Left colon (tissue), 2 donors: ENCODE data around the gene CUL9. TPM values are rescaled to one million over a fixed set of nuclear protein-coding genes. Genes with fewer than 3 reads are reported as not detected.

Experiments
- ATAC-seq: fragments of 200-7000 bp; cut with Tn5 transposase; one replicate; pipeline ENCODE4 v1.9.1; 2020; ENCODE audit warnings: mild to moderate bottlenecking, moderate library complexity
- DNase-seq, 2 donors: peaks; one replicate each; pipeline ENCODE4 v3.0.0-alpha.2; 2020
- intact Hi-C, 2 donors: fragments of 100-400 bp; cut with DNase I in 1 of 2; cut with micrococcal nuclease in 1 of 2; formaldehyde crosslinking; loops; one replicate each; pipeline versions ENCODE4 v1.11.2 to v1.14.0; 2022; cut with DNase I, micrococcal nuclease
- total RNA-seq, 2 donors: library from RNA; stranded (reverse); fragmentation: NEBNext Ultra II Directional; extraction: Animal tissue kit (Norgen Biotek cat#: 25700); gene quantifications; one replicate each; pipeline ENCODE4 v1.2.1, GENCODE V29; 2021
- donor health status: DM: no; HTN: no; CAD: no.
- donor health status: DM: yes; HTN: yes; CAD: no.

CUL9 gene
- total RNA-seq, 2 donors from 2014 or later = 31.4 to 41.8 TPM

GRCh38 chr6:43262000-43262779 is 80.2 kb downstream of the CUL9 start:
- peak; percentile 63 for ATAC-seq
- DNase-seq = peak; percentile 27 to 36
- intact Hi-C loops = loop anchor here (2.0 to 10.0 kb wide), 3 partner anchors 73 to 243 kb away; no protein-coding TSS in a partner anchor

GRCh38 chr6:43262780-43263313 is 80.9 kb downstream of the CUL9 start:
- no peak for ATAC-seq
- peak in 1 of 2 donors; percentile 21 for DNase-seq
- intact Hi-C loops = loop anchor here (2.0 to 10.0 kb wide), 3 partner anchors 72 to 242 kb away; no protein-coding TSS in a partner anchor

GRCh38 chr6:43263314-43264178 is 81.5 kb downstream of the CUL9 start:
- peak; percentile 75 to 86 for DNase-seq
- ATAC-seq = peak; percentile 80
- intact Hi-C loops = loop anchor here (2.0 to 10.0 kb wide), 3 partner anchors 71 to 241 kb away; no protein-coding TSS in a partner anchor

- DNase-seq = no peak
- intact Hi-C loops = loop anchor here (10.0 kb wide), 2 partner anchors 70 to 240 kb away; no protein-coding TSS in a partner anchor
- no peak for ATAC-seq
These were observed 82.7 kb downstream of the CUL9 start for GRCh38 chr6:43264599-43265145.

GRCh38 chr6:43265564-43265963 is 83.6 kb downstream of the CUL9 start:
- intact Hi-C loops = loop anchor here (10.0 kb wide), 2 partner anchors 69 to 239 kb away; no protein-coding TSS in a partner anchor
- no peak for ATAC-seq

GRCh38 chr6:43267619-43268354 is 85.8 kb downstream of the CUL9 start:
- DNase-seq (peak; percentile 57 to 69), ATAC-seq (peak; percentile 46)
- intact Hi-C loops = loop anchor here (10.0 kb wide), 2 partner anchors 67 to 237 kb away; no protein-coding TSS in a partner anchor

More at GRCh38 chr6:43265564-43265963, 83.6 kb downstream of the CUL9 start:
- no peak for DNase-seq

- DNase-seq (peak; percentile 21 to 49), ATAC-seq (no peak)
- intact Hi-C loops = loop anchor here (10.0 kb wide), 2 partner anchors 66 to 236 kb away; no protein-coding TSS in a partner anchor
These were observed 86.3 kb downstream of the CUL9 start for GRCh38 chr6:43268355-43268700.

- peak in 1 of 2 donors; percentile 12 for DNase-seq
- no peak for ATAC-seq
- intact Hi-C loops = loop anchor here (10.0 kb wide), 2 partner anchors 66 to 236 kb away; no protein-coding TSS in a partner anchor
These were observed 86.8 kb downstream of the CUL9 start for GRCh38 chr6:43268782-43269272.

GRCh38 chr6:43269273-43270007 is 87.4 kb downstream of the CUL9 start:
- DNase-seq (peak; percentile 70 to 84), ATAC-seq (peak; percentile 64)
- intact Hi-C loops = loop anchor here (10.0 kb wide), 2 partner anchors 65 to 235 kb away; no protein-coding TSS in a partner anchor

GRCh38 chr6:43271103-43271815 is 89.3 kb downstream of the CUL9 start:
- no peak for DNase-seq
- ATAC-seq = no peak
- intact Hi-C loops = no loop called here

GRCh38 chr6:43271944-43272343 is 89.9 kb downstream of the CUL9 start:
- DNase-seq (no peak), ATAC-seq (no peak)
- intact Hi-C loops = no loop called here

GRCh38 chr6:43273707-43274106 is 91.7 kb downstream of the CUL9 start:
- DNase-seq (peak in 1 of 2 donors; percentile 23), ATAC-seq (no peak)
- intact Hi-C loops = no loop called here

Other genes starting within 250 kb of the CUL9 start
- gene GNMT, start 221.4 kb upstream of the CUL9 start, total RNA-seq = under 1 TPM in 1 of 2 donors, not detected in 1; 0.37 TPM
- 10 to 100 TPM; 22.4 to 26.9 TPM for gene PEX6, start 203.0 kb upstream of the CUL9 start, total RNA-seq
- gene PPP2R5D, start 197.6 kb upstream of the CUL9 start, total RNA-seq = 10 to 100 TPM; 33.7 to 36.4 TPM
- 10 to 100 TPM; 35.8 to 43.6 TPM for gene MEA1, start 168.2 kb upstream of the CUL9 start, total RNA-seq
- 10 to 100 TPM; 43.8 to 59.0 TPM for gene KLHDC3, start 167.9 kb upstream of the CUL9 start, total RNA-seq
- gene RRP36, start 160.6 kb upstream of the CUL9 start, total RNA-seq = 10 to 100 TPM; 33.6 to 45.8 TPM
- gene CUL7, start 128.3 kb upstream of the CUL9 start, total RNA-seq = 10 to 100 TPM; 14.9 to 15.3 TPM
- 10 to 100 TPM; 62.5 to 75.0 TPM for gene MRPL2, start 122.8 kb upstream of the CUL9 start, total RNA-seq
- 100 to 1,000 TPM; 109 to 122 TPM for gene KLC4, start 122.6 kb upstream of the CUL9 start, total RNA-seq
- 1 to 10 TPM; 8.0 to 9.7 TPM for gene PTK7, start 105.9 kb upstream of the CUL9 start, total RNA-seq
- gene SRF, start 10.9 kb upstream of the CUL9 start, total RNA-seq = 10 to 100 TPM; 22.8 to 30.1 TPM
- 10 to 100 TPM; 65.7 to 67.3 TPM for gene DNPH1, start 47.3 kb downstream of the CUL9 start, total RNA-seq
- gene TTBK1, start 61.3 kb downstream of the CUL9 start, total RNA-seq = under 1 TPM; 0.18 to 0.53 TPM
- not detected for gene SLC22A7, start 116.1 kb downstream of the CUL9 start, total RNA-seq
- gene CRIP3, start 126.6 kb downstream of the CUL9 start, total RNA-seq = 1 to 10 TPM; 1.4 TPM
- gene ZNF318, start 187.5 kb downstream of the CUL9 start, total RNA-seq = 10 to 100 TPM; 12.3 to 13.2 TPM
- 10 to 100 TPM; 32.1 to 34.6 TPM for gene ABCC10, start 245.3 kb downstream of the CUL9 start, total RNA-seq